ENCODE measurements around the gene PRUNE2.

The PRUNE2 gene

DNA sequence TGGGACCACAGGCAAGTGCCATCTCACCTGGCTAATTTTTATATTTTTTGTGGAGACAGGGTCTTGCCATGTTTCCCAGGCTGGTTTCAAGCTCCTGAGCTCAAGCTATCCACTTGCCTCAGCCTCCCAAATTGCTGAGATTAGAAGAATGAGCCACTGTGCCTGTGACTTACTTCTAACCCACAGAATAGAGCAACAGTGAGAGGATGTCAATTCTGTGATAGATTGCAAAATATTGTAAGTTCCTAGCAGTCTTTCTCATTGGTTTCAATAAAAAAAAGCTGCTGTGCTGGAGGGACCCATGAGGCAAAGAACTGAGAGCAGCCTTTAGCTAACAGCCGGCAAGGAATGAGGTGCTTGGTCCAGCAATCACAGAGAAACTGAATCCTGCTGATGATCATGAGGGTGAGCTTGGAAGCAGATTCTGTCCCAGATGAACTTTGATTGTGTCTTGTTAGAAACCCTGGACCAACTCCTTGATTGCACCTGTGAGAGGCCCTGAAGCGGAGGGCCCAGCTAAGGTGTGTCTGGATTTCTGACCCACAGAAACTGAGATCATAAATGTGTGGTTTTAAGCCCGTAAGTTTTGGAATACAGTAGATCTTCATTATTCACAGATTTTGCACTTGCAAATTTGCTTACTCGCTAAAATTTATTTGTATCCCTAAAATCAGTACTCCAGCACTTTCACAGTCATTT lies 297.2 kb downstream of the PRUNE2 start:
- no peak overlapping the region for H3K4me3 ChIP-seq (ENCODE audit: low read depth, low read length)
- TF ChIP-seq, protein P1, sequence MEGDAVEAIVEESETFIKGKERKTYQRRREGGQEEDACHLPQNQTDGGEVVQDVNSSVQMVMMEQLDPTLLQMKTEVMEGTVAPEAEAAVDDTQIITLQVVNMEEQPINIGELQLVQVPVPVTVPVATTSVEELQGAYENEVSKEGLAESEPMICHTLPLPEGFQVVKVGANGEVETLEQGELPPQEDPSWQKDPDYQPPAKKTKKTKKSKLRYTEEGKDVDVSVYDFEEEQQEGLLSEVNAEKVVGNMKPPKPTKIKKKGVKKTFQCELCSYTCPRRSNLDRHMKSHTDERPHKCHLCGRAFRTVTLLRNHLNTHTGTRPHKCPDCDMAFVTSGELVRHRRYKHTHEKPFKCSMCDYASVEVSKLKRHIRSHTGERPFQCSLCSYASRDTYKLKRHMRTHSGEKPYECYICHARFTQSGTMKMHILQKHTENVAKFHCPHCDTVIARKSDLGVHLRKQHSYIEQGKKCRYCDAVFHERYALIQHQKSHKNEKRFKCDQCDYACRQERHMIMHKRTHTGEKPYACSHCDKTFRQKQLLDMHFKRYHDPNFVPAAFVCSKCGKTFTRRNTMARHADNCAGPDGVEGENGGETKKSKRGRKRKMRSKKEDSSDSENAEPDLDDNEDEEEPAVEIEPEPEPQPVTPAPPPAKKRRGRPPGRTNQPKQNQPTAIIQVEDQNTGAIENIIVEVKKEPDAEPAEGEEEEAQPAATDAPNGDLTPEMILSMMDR (IDR thresholded peaks at IDR 0.05; ENCODE audit: borderline replicate concordance, insufficient read depth, low read depth, low read length): no peak

DNA sequence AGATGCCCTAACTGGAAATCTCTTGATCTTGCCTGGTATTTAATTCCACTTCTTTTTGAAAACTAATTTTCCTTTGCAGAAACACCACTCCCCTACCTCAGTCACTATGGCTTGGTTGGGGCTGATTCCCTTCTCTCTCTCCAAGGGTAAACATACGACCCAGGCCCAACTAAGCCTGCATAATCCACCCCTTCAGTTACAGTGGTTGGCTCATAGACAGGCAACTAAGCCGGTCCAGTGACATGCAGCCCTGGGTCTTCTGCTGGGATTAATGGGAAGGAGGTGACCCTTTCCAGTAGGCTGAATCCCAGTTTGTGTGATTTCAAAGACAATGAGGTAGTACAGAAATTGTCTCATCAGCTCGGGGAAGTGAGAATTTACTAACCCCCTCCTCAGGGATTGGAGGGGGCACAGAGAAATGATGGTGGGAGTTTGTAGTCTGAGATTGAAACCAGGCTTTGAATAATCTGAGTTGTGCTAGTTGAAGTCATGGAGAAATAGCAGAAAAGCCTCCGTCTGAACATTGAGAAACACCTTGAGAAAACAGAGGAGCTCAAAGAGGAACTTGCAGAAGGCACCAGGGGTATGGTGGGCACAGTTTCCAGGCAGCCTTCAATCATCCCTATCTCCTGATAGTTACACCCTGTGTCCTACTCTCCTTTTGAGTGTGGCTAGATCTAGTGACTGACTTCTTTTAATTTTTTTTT lies 298.0 kb downstream of the PRUNE2 start:
- no peak overlapping the region for H3K4me3 ChIP-seq (ENCODE audit: low read depth, low read length)
- TF ChIP-seq, protein P1 (IDR thresholded peaks at IDR 0.05; ENCODE audit: borderline replicate concordance, insufficient read depth, low read depth, low read length): no peak

DNA sequence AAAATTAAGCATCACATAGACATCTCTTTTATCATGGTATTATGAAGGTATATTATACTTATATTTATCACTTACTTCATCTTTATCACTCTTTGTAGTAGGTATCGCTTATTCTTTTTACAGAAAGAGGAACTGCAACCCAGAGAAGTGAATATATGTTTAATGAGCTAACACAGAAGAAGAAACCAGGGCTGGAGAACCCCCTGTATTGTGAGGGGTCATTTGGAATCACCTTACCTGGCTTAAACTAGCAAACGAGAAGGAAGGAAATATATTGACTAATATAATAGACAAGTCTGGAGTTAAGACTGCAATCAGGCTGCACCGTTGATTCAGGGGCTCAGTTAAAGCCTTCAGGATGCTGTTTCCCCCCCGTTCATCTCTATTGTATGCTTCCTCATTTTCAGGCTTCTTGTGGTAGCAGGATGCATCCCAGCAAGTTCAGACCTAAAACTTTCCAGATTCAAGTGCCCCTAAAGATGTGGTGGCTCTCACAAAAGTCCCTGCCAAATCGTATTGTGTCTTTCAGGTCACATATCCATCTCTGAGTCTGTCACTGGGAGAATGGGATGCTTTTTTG lies 300.5 kb downstream of the PRUNE2 start:
- TF ChIP-seq, protein P1 (IDR thresholded peaks at IDR 0.05; ENCODE audit: borderline replicate concordance, insufficient read depth, low read depth, low read length): no peak
- no peak overlapping the region for H3K4me3 ChIP-seq (ENCODE audit: low read depth, low read length)

DNA sequence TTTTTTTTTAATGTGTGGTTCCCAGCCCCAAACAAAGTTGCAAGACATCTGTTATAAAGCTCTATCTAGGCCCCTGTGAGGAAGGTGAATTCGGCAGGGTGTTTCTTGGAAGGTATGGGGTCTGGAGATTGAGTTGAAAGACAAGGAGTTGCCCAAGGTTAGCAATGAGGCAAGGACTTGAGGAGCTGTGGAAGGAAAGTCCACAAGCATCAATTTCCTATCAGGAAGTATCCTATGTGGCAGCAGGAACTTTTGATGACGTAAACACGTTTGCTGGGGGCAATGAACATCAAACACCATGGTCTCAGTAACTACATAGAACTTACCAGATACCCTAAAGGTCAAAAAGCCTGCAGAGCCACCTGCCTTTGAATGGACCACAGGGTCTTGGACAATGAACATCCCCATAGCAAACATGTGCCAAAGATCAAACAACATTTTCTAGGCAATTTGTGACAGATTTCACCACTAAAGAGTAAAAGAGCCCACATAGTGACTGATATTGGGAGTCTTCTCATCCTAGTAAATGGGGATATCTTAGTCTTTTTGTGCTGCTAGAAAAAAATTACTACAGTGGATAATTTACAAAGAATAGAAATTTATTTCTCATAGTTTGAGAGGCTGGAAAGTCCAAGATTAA lies 301.9 kb downstream of the PRUNE2 start:
- no peak overlapping the region for H3K4me3 ChIP-seq (ENCODE audit: low read depth, low read length)
- TF ChIP-seq, protein P1 (IDR thresholded peaks at IDR 0.05; ENCODE audit: borderline replicate concordance, insufficient read depth, low read depth, low read length): no peak

DNA sequence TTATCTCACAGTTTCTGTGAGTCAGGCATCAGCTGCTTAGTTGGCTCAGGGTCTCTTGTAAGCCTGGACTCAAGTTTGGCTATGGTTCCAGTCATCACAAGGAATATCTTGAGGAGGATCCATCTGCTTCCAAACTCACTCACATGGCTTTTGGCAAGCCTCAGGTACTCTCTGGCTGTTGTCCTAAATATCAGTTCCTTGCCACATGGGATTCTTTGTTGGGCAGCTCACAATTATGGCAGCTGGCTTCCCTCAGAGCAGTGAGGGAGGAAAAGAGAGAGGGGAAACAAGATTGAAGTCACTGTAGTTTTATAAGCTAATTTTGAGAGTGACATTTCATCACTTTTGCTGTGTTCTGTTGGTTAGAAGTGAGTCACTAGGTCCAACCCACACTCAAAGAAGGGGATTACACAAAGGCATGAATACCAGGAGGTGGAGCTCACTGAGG lies 302.4 kb downstream of the PRUNE2 start:
- no peak overlapping the region for H3K4me3 ChIP-seq (ENCODE audit: low read depth, low read length)
- TF ChIP-seq, protein P1 (IDR thresholded peaks at IDR 0.05; ENCODE audit: borderline replicate concordance, insufficient read depth, low read depth, low read length): no peak

DNA sequence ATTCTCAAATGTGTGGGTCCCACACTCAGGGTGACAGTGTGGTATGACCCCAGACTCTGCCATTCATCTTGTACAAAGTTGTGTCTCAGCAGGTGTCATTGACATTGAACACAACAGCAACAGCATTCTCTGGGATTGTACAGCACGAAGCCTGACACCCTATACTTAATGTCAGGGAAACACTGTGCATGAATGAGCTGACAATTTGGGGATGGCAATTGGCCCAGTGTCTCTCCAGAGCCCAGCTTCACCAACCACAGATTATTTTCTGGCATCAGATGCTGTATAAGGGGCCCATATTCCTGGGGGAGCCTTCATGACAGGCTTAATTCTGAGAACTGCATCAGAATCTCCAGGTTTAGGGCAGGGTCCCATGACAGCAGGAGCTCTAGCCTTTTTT lies 303.7 kb downstream of the PRUNE2 start:
- H3K4me3 ChIP-seq (ENCODE audit: low read depth, low read length): no peak overlapping the region
- TF ChIP-seq, protein P1 (IDR thresholded peaks at IDR 0.05; ENCODE audit: borderline replicate concordance, insufficient read depth, low read depth, low read length): no peak
